ENCODE results near the gene SLX9.
A peak's percentile ranks its signal among the peaks of the same experiment; 100 is the strongest.

Gene SLX9

DNA sequence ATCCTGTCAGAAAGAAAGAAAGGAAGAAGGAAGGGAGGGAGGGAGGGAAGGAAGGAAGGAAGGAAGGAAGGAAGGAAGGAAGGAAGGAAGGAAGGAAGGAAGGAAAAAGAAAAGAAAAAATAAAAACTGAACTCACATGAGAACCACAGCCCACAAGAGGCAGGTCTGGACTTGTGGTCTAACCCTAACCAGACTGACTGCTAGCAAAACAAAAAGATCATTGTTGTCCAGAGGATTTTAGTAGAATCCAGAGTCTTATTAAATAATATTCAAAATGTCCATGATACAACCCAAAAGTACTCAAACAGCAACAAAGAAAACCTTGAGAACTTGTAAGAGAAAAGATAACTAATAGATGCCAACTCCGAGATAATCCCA lies 14.5 kb upstream of the SLX9 start:
- H3K36me3 ChIP-seq (ENCODE audit: insufficient read depth, low read length), result peaks cover 2% of the 10 kb centered on the region; the same call in 1 of the 2 replicates
- no peak overlapping the region for H3K4me2 ChIP-seq (ENCODE audit: insufficient read depth, low read length)
- no peaks in the 10 kb centered on the region for H3K9me3 ChIP-seq (ENCODE audit: insufficient read depth, low read length, severe bottlenecking)
- peaks cover 73% of the 10 kb centered on the region for H3K4me1 ChIP-seq (ENCODE audit: insufficient read depth, low read length)
- H3K27ac ChIP-seq (ENCODE audit: low read length), result peak overlapping the region; percentile 51
- no peaks in the 10 kb centered on the region for H4K20me1 ChIP-seq (ENCODE audit: insufficient read depth, low read length)
- no peaks in the 10 kb centered on the region for H3K27me3 ChIP-seq (ENCODE audit: insufficient read depth, low read length, poor library complexity)
- no peak for TF ChIP-seq EZH2 (IDR thresholded peaks at IDR 0.05; ENCODE audit: borderline replicate concordance, low read depth, low read length, severe bottlenecking)
- TF ChIP-seq, protein P1, sequence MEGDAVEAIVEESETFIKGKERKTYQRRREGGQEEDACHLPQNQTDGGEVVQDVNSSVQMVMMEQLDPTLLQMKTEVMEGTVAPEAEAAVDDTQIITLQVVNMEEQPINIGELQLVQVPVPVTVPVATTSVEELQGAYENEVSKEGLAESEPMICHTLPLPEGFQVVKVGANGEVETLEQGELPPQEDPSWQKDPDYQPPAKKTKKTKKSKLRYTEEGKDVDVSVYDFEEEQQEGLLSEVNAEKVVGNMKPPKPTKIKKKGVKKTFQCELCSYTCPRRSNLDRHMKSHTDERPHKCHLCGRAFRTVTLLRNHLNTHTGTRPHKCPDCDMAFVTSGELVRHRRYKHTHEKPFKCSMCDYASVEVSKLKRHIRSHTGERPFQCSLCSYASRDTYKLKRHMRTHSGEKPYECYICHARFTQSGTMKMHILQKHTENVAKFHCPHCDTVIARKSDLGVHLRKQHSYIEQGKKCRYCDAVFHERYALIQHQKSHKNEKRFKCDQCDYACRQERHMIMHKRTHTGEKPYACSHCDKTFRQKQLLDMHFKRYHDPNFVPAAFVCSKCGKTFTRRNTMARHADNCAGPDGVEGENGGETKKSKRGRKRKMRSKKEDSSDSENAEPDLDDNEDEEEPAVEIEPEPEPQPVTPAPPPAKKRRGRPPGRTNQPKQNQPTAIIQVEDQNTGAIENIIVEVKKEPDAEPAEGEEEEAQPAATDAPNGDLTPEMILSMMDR (IDR thresholded peaks at IDR 0.05; ENCODE audit: borderline replicate concordance, extremely low read depth, low read length, poor library complexity, severe bottlenecking), result no peak
- DNase-seq, result no peak
- H3K9ac ChIP-seq (ENCODE audit: low read depth, low read length), result no peak overlapping the region
- H3K4me3 ChIP-seq (ENCODE audit: low read depth in 1 of 2, low read length in 2 of 2), result no peak overlapping the region
- no peak for ATAC-seq (ENCODE audit: insufficient read depth, low read depth)
- H3K79me2 ChIP-seq (ENCODE audit: insufficient read depth, low read length), result peaks cover 9% of the 10 kb centered on the region
- no peak overlapping the region for H2AFZ ChIP-seq (ENCODE audit: low read depth, low read length)

DNA sequence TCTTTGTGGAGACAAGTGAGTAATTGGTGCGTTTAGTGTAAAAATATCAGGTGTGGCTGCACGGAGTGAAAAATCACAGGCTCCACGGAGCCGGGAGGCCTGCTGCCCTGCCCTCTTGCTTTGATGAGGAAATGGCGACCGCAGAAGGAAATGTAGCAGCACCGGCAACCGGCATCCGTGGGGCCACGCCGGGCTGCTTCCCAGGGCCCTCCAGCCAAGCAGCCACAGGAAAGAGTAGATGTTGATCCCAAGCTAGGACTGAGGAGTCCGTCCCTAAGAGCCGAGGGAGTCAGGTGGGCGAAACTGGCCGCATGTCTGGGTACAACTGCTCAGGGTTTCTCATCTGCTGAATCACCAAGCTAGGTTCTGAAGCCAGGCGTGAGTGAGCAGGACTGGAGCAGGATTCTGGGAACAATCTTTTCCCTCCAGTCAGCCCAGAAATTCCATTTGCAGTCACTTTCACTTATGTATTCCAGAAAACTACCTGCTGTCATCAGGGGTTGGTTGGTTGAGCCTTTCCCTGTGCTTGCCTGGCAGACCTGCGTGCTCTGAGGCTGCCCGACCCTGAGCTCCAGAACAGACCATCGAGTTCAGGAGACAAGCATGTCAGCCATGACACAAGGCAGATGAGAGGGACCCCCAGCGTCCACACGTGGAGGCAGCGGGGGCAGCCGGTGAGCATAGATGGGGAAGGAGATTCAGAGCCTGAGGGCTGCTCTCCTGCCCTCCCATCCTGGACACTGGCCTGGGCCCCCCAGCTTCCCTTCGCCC lies 13.3 kb upstream of the SLX9 start:
- TF ChIP-seq EZH2 (IDR thresholded peaks at IDR 0.05; ENCODE audit: borderline replicate concordance, low read depth, low read length, severe bottlenecking), result no peak
- TF ChIP-seq, protein P1 (IDR thresholded peaks at IDR 0.05; ENCODE audit: borderline replicate concordance, extremely low read depth, low read length, poor library complexity, severe bottlenecking), result no peak
- H3K4me1 ChIP-seq (ENCODE audit: insufficient read depth, low read length), result peaks cover 74% of the 10 kb centered on the region
- H3K9ac ChIP-seq (ENCODE audit: low read depth, low read length), result peak overlapping the region; percentile 53
- no peaks in the 10 kb centered on the region for H3K27me3 ChIP-seq (ENCODE audit: insufficient read depth, low read length, poor library complexity)
- H3K4me3 ChIP-seq (ENCODE audit: low read depth in 1 of 2, low read length in 2 of 2), result peak overlapping the region in 1 of 2 experiments; percentile 40; a peak in 1 of 4 replicates
- peak overlapping the region; percentile 89 for H3K27ac ChIP-seq (ENCODE audit: low read length)
- peak; percentile 60 for DNase-seq
- peak overlapping the region; percentile 58 for H3K4me2 ChIP-seq (ENCODE audit: insufficient read depth, low read length)
- no peaks in the 10 kb centered on the region for H3K9me3 ChIP-seq (ENCODE audit: insufficient read depth, low read length, severe bottlenecking)
- no peaks in the 10 kb centered on the region for H3K79me2 ChIP-seq (ENCODE audit: insufficient read depth, low read length)
- peaks cover 3% of the 10 kb centered on the region; the same call in 1 of the 2 replicates for H4K20me1 ChIP-seq (ENCODE audit: insufficient read depth, low read length)
- no peak for ATAC-seq (ENCODE audit: insufficient read depth, low read depth)
- no peak overlapping the region for H2AFZ ChIP-seq (ENCODE audit: low read depth, low read length)
- H3K36me3 ChIP-seq (ENCODE audit: insufficient read depth, low read length), result no peaks in the 10 kb centered on the region

DNA sequence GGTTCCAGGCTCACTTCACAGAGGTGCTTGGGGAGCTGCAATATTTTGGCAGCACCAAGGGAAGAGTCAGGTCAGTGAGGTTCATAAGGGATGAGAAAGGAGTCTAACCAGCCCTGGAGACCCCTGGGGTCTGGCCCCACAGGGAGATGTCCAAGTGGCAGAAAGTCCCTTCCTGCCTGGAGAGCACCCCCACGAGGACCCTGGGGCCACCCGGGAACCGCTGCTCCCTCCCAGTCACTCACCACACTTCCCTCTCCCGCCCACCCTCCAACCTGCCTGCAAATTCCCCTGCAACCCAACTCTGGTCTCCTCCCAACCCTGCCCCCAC lies 12.6 kb upstream of the SLX9 start:
- H3K9ac ChIP-seq (ENCODE audit: low read depth, low read length), result peak overlapping the region; percentile 53
- peak overlapping the region; percentile 89 for H3K27ac ChIP-seq (ENCODE audit: low read length)
- H3K4me3 ChIP-seq (ENCODE audit: low read depth in 1 of 2, low read length in 2 of 2), result peak overlapping the region in 1 of 2 experiments; percentile 40; a peak in 2 of 4 replicates

More for the DNA sequence above, 12.6 kb upstream of the SLX9 start:
- Histone ChIP-seq H4K20me1 (ENCODE audit: insufficient read depth, low read length) (peaks cover 6% of the 10 kb centered on the region; the same call in 1 of the 2 replicates), H3K4me1 (ENCODE audit: insufficient read depth, low read length) (peaks cover 77% of the 10 kb centered on the region), H3K36me3 (ENCODE audit: insufficient read depth, low read length) (no peaks in the 10 kb centered on the region), H3K9me3 (ENCODE audit: insufficient read depth, low read length, severe bottlenecking) (no peaks in the 10 kb centered on the region), H3K4me2 (ENCODE audit: insufficient read depth, low read length) (peak overlapping the region; percentile 58), H3K27me3 (ENCODE audit: insufficient read depth, low read length, poor library complexity) (peaks cover 2% of the 10 kb centered on the region), H2AFZ (ENCODE audit: low read depth, low read length) (no peak overlapping the region), H3K79me2 (ENCODE audit: insufficient read depth, low read length) (no peaks in the 10 kb centered on the region)
- DNase-seq (no peak), ATAC-seq (ENCODE audit: insufficient read depth, low read depth) (no peak)
- TF ChIP-seq EZH2 (IDR thresholded peaks at IDR 0.05; ENCODE audit: borderline replicate concordance, low read depth, low read length, severe bottlenecking), result no peak
- TF ChIP-seq, protein P1 (IDR thresholded peaks at IDR 0.05; ENCODE audit: borderline replicate concordance, extremely low read depth, low read length, poor library complexity, severe bottlenecking), result no peak

All from DND-41 (cell line).